ENCODE results near the gene TTC39C.
A peak's percentile ranks its signal among the peaks of the same experiment; 100 is the strongest.

The TTC39C gene

DNA sequence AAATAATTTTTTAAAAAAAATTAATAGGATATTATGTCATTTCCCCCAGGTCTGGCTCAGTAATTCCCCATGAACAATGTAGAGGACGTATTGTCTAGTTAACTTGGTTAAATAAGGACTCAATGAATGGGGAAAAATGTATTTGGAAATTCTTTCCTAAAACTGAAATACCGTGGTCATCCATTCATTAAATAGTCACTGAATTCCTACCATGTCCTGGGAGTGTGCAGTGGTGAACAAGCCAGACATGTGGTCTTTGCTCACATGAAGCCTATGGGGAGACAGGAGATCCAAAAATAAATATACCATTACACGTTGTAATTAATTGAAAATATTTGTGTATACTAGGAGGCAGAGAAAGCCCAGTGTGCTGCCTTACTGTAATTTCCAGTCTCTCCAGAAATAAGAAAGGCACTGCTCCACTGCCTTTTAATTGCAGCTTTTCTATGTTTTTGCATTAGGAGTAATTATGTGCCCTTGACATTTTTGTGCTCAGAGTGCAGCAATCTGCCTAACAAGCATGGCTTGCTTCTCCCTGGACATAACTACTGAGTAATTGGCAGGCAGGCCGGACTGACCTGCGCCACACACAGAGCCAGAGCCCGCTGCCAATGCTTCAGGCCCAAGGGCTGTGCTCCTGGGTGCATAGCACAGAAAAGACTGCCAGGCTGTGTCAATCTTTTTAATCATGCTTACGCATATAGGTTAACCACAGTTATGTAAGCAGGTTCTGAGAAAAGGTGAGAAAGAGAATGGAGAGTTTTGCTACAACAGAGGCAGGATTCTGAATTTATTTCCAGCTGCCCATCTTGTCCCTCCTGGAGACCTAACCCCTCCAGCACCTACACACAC is 22.2 kb upstream of the TTC39C start:
- no peak for DNase-seq

DNA sequence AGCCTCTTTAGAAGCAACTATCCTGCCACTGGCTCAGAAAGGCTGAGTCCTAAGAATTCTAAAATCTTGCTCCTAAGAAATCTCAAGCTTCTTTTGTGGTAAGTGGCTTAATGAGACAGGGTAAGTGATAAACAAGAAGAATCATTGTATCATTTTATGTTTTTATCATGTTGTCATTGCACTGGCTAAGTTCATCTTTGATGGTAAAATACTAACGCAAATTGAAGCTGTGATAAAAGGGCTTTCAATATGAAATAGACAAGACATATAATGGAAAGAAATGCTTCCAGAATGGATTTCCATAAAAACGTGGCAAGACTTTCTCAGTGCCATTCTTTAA is 21.6 kb upstream of the TTC39C start:
- no peak for DNase-seq

GRCh38 chr18:23994361-23994902 is 20.1 kb upstream of the TTC39C start:
- peak; percentile 86 for DNase-seq

DNA sequence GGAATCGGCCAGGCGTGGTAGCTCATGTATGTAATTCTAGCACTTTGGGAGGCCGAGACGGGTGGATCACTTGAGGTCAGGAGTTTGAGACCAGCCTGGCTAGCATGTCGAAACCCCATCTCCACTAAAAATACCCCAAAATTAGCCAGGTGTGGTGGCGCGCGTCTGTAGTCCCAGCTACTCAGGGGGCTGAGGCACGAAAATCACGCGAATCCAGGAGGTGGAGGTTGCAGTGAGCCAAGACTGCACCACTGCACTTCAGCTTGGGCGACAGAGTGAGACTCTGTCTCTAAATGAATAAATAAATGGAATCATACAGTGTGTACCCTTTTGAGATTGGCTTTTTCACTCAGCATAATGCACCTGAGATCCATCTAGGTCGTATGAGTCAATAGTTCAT is 19.4 kb upstream of the TTC39C start:
- no peak for DNase-seq

GRCh38 chr18:23998018-23998417 is 16.5 kb upstream of the TTC39C start:
- no peak for DNase-seq

DNA sequence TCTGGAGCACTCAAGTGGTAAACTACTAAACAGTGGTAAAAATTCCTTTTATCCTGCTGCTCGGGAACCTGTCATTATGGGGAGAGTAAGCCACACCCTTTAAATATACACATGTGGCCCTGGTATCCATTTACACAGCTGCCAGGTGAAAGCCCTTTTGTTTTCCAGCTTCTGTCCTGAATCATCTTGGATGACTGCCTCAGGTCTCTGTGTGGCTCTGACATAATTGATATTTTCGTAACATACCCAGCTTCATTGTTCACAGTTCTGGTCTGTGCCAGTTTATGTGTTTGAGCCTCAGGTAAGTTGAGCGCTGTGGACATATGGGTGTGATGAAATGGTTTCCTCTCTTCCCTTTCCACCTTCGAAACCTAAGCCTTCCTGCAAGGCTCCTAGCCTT is 15.7 kb upstream of the TTC39C start:
- DNase-seq, result no peak

- no peak for DNase-seq
Measured at GRCh38 chr18:24000613-24001490, 13.7 kb upstream of the TTC39C start.

- DNase-seq, result no peak
Measured at GRCh38 chr18:24002479-24002878, 12.1 kb upstream of the TTC39C start.

GRCh38 chr18:24003288-24003687 is 11.3 kb upstream of the TTC39C start:
- no peak for DNase-seq

DNA sequence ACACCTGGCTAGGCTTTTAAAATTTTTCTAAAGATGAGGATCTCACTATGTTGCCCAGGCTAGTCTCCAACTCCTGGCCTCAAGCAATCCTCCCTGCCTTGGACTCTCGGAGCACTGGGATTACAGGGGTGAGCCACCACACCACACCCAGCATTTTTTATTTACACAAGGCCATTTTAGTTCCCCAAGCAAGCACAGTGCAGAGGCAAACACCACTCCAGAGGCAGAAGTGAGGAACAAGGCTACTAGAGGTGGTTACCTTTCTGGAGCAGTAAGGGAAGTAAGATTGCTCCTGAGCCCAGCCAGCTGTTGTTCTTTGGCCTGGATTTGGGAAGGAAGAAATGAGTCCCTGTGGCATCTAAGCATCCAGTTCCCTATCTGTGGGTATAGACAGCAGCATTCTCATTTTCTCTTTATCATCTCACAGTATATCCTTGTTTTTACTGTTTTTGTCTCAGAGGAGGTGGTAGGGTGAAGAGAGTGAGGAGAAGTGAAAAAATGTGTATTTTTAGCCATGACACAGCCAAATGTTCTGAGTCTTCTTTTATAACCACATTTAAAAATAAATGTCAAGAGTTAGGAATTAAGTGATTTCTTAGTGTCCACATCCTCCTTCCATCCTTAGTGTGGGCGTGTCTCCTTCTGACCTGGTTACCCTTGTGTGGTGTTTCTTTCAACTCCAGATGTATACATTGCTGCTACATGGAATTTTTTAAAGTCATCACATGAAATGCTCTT is 10.5 kb upstream of the TTC39C start:
- DNase-seq, result no peak

- DNase-seq, result no peak
Measured at GRCh38 chr18:24006712-24007313, 7.7 kb upstream of the TTC39C start.

GRCh38 chr18:24009246-24009645 is 5.3 kb upstream of the TTC39C start:
- DNase-seq, result no peak

GRCh38 chr18:24009651-24010333 is 4.8 kb upstream of the TTC39C start:
- DNase-seq, result no peak

DNA sequence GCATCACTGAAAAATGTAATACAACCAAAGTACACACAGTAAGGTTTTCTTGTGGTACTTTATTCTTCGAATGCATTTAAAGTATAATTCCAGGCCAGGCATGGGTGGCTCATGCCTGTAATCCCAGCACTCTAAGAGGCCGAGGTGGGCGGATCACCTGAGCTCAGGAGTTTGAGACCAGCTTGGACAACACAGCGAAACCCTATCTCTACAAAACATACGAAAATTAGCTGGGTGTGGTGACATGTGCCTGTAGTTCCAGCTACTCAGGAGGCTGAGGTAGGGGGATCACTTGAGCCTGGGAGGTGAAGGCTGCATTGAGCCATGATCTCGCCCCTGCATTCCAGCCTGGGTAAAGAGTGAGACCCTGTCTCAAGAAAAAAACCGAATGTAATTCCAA is 3.9 kb upstream of the TTC39C start:
- no peak for DNase-seq

DNA sequence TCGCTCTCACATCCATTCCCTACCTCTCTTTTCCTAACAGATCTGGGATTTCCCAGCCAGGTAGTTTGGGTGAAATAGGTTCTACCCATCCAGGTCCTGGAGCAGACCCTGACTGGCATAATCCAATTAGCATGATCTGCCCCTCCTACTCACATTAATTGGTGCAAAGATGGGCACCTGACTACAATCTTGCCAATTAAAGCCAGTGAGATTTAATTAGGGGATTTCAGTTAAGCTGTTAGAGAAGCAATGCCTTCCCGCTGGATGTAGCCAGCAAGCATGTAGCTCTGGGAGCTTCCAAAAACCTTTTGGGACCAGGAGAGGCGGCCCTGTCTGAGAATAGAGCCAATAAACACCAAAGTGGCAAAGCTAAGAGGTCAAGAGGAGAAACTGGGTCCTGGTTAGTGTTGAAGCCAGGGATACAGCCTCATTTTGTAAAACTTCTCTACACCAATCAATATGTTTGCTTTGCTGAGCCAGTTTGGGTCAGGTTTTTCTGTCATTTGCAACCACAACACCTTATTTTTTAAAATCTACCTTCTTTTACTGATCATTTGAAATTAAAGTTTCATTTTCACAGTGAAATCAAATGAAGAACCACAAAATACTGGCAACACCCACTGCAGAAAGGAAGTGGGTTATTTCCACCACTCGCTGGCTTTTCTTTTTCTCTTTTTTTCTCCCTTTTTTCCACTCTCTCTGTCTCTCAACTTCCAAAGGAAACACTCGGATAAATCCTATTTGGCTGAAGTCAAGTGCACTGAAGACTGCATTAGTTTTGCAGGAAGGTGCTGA is 3.2 kb upstream of the TTC39C start:
- DNase-seq, result no peak

- no peak for DNase-seq
Measured at GRCh38 chr18:24013051-24013450, 1.5 kb upstream of the TTC39C start.

DNA sequence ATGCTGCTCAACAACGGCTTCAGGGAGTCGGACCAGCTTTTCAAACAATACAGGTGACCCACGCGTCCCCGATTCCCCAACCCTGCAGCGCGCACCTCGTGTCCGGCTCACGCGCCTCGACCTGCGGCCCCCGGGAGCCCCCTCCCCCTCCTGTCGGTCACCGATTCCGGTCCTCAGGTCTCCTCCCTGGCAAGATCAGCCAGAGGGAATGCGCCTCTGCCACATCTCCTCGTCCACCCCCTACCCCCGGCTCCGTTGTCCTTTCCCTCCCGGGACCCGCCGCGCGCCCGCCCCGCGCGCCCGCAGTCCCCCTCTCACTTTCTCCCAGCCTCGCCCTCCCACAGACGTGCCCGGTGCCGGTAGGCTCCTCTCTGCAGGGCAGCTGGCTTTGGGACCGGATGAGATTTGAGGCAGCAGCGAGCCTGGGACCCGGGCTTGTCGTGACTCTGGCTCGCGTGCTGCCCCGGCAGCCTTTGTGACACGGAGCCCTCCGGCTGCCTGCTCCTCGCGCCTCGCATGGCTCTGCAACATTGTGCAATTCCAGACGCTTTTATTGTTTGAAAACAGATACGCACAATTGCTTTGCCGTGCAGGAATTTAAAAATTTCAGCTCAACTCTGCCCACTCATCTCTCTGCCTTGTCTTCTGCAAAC is 558 bp downstream of the TTC39C start:
- peak; percentile 54 for DNase-seq

DNA sequence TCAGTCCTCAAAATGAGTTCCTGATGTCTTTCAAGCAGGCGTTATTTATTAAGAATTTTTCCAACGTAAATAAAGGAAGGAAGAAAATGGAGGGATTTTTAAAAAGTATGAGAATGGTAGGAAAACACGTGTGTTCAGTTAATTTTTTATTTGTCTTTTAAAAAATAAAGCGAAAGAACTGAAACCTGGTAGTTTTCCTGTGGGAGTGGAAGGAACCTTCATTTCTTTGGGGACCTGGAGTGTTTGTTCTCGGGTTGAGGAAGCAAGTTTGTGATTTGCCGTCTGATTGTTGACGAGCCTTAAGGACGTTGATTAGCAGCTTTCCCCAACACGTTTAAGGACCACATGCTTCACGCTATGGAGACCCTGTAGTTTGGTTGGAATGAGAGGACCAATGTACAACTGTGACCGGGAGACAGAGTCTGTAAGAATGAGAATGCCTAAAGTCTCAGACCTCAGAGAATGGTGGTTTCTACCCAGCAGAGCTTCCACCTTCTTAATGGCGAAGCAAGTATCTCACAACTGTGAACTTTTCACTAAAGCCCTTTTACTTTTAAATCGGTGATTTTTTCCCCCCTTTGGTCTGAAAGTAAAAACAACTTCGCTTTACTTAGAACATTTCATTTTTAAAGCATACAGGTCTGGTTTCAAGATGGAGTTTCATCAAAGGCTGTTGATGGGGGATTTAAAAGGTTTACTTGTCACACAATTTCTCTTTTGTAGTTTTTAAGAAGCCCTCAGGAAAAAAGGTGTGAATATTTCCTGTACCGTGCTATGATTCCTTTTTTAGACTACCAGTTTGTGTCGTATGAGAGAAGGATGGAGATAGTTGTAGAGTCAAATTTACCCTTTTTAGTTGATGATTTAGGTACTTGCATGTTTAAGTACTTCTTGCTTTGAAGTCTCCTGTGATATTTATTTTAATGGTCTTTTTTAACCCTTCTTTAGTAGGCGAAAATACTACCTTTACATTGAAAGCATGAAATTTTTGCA is 1.4 kb downstream of the TTC39C start:
- no peak for DNase-seq

DNA sequence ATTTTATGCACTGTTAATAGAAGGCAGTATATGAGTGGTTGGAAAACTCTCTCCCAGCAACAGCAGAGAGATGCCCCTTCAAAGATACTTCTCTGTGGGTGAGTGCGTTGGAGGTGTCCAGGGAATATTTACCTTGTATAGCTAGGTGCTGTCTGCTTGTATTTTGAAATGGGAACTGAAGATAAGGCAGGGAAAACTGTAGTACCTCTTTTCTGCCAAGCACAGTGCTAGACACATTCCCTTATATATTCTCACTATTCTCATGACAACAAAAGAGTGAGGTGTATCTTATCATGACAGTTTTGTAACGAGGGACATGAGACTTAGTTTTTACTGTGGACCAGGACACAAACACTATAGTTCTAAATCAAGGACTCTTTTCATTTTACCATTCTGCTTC is 2.1 kb downstream of the TTC39C start:
- DNase-seq, result no peak
